PFSK-1 (cell line): Measurements from ENCODE around the gene PROZ.

Experiments
- POLR2AphosphoS5 ChIP-seq: IDR thresholded peaks from 2 replicates; pipeline ENCODE4 v1.6.1; 2012; ENCODE audit warnings: low read depth, mild to moderate bottlenecking, control low read depth, low read length, moderate library complexity
- REST ChIP-seq, 2 experiments: IDR thresholded peaks; 2 replicates each; pipeline versions ENCODE4 v1.6.1 to v1.8.0; 2011 to 2012; ENCODE audit warnings: low read depth in 2 of 2, low read length in 2 of 2, control low read depth in 1 of 2, inconsistent platforms in 1 of 2, mild to moderate bottlenecking in 1 of 2, moderate library complexity in 1 of 2; ENCODE audit not compliant: insufficient read depth in 1 of 2
- TAF1 ChIP-seq: IDR thresholded peaks from 2 replicates; pipeline ENCODE4 v1.6.1; 2012; ENCODE audit warnings: low read length, control low read depth, borderline replicate concordance; ENCODE audit not compliant: insufficient read depth

GRCh38 chr13:113148407-113148806, 10.0 kb upstream of the PROZ start:
- no peak for TF ChIP-seq REST (IDR thresholded peaks at IDR 0.05; ENCODE audit: insufficient read depth in 1 of 2, low read depth in 2 of 2, low read length in 2 of 2)
- TF ChIP-seq POLR2AphosphoS5, result no peak
- TF ChIP-seq TAF1, result no peak
